ENCODE data around the gene ZNF823. TPM values are rescaled to one million over a fixed set of nuclear protein-coding genes. Genes with fewer than 3 reads are reported as not detected.

ZNF823 gene
- total RNA-seq, 5 donors from 2014 or later (not counting 1 experiment from before 2014, with no cell fraction given): 2.3 to 6.4 (median 4.8) TPM

DNA sequence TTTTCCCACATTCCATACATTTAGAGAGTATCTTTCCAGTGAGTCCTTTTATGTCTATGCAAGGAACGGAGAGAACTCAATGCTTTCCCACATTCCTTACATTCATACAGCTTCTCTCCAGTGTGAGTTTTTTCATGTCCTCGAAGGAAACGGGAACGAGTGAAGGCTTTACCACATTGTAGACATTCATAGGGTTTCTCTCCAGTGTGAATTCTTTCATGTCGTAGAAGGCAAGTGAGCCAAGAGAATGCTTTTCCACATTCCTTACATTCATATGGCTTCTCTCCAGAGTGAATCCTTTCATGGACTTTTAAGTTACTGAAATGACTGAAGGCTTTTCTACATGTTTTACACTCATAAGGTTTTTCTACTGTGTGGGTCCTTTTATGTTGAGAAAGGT lies 17.1 kb downstream of the ZNF823 start:
- Mint-ChIP-seq H3K9me3 (peaks cover 6 to 49% (median 46%) of the 10 kb centered on the region in 3 donors), H3K4me3 (no peak overlapping the region), H3K27me3 (no peaks in the 10 kb centered on the region), H3K36me3 (peaks cover 54% of the 10 kb centered on the region), H3K27ac (no peak overlapping the region), H3K4me1 (no peaks in the 10 kb centered on the region)
- ATAC-seq (replicated peaks in 1 of 4) (no peak), DNase-seq (no peak)
- H3K27me3 ChIP-seq (replicated peaks in 1 of 2; ENCODE audit: control insufficient read depth in 2 of 2, extremely low read depth in 1 of 2, insufficient read depth in 2 of 2, low read length in 1 of 2): no peaks in the 10 kb centered on the region
- no peaks in the 10 kb centered on the region for H3K4me1 ChIP-seq (ENCODE audit: control insufficient read depth in 1 of 2, extremely low read depth in 1 of 2, insufficient read depth in 2 of 2, low read length in 2 of 2)
- ChIA-PET CTCF (no interaction called here), POLR2A (no interaction called here)
- H3K36me3 ChIP-seq (ENCODE audit: control insufficient read depth in 2 of 2, extremely low read depth in 1 of 2, insufficient read depth in 1 of 2, low read length in 1 of 2): peaks cover 9 to 23% of the 10 kb centered on the region in 2 donors
- WGBS (ENCODE audit: insufficient coverage): no CpG with 5 or more reads among the region's 5 CpGs
- no peak overlapping the region for H3K4me3 ChIP-seq (ENCODE audit: control insufficient read depth in 1 of 2, extremely low read depth in 1 of 2, low read length in 1 of 2)
- no peak overlapping the region for H3K27ac ChIP-seq (ENCODE audit: low read length)
- H3K9me3 ChIP-seq: peaks cover 10% of the 10 kb centered on the region

DNA sequence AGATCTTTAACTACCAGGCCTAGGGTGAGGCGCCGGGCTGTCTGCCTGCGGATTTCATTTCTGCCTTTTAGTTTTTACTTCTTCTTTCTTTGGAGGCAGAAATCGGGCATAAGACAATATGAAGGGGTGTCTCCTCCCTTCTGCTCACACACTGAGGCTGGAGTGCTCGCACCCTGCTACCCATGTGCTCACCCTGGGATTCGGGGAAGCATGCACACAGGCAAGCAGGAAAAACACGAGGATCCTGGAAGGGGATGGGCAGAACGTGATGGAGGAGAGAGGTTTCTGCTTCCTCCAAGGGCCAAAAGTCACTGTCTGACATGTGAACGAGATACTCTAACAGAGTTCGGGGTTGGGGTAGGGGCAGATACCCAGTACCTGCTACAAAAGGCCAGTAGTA lies 28.4 kb downstream of the ZNF823 start:
- no peak for ATAC-seq (replicated peaks in 1 of 4)
- Mint-ChIP-seq H3K9me3 (peaks cover 0 to 19% (median 6%) of the 10 kb centered on the region in 3 donors), H3K4me1 (no peaks in the 10 kb centered on the region), H3K4me3 (no peak overlapping the region), H3K27ac (no peak overlapping the region), H3K36me3 (no peaks in the 10 kb centered on the region), H3K27me3 (peaks cover 0 to 7% of the 10 kb centered on the region in 2 donors)
- no peak overlapping the region for H3K4me3 ChIP-seq (ENCODE audit: control insufficient read depth in 1 of 2, extremely low read depth in 1 of 2, low read length in 1 of 2)
- H3K27ac ChIP-seq (ENCODE audit: low read length): no peak overlapping the region
- no peak for DNase-seq
- POLR2A ChIA-PET: no interaction called here
- no peaks in the 10 kb centered on the region for H3K36me3 ChIP-seq (ENCODE audit: control insufficient read depth in 2 of 2, extremely low read depth in 1 of 2, insufficient read depth in 1 of 2, low read length in 1 of 2)
- WGBS (ENCODE audit: insufficient coverage): 80% methylated on average over 1 of the region's 10 CpGs
- H3K4me1 ChIP-seq (ENCODE audit: control insufficient read depth in 1 of 2, extremely low read depth in 1 of 2, insufficient read depth in 2 of 2, low read length in 2 of 2): no peaks in the 10 kb centered on the region
- CTCF ChIA-PET: no interaction called here
- no peaks in the 10 kb centered on the region for H3K9me3 ChIP-seq
- no peaks in the 10 kb centered on the region for H3K27me3 ChIP-seq (replicated peaks in 1 of 2; ENCODE audit: control insufficient read depth in 2 of 2, extremely low read depth in 1 of 2, insufficient read depth in 2 of 2, low read length in 1 of 2)

GRCh38 chr19:11708457-11708856 lies 30.3 kb downstream of the ZNF823 start:
- H3K4me3 ChIP-seq (ENCODE audit: control insufficient read depth in 1 of 2, extremely low read depth in 1 of 2, low read length in 1 of 2): no peak overlapping the region
- ATAC-seq (replicated peaks in 1 of 4) (no peak), DNase-seq (no peak)
- Mint-ChIP-seq H3K27ac (no peak overlapping the region), H3K4me1 (no peaks in the 10 kb centered on the region), H3K27me3 (peaks cover 0 to 7% of the 10 kb centered on the region in 2 donors), H3K4me3 (no peak overlapping the region), H3K9me3 (peaks cover 0 to 11% (median 0%) of the 10 kb centered on the region in 3 donors), H3K36me3 (no peaks in the 10 kb centered on the region)
- no peaks in the 10 kb centered on the region for H3K36me3 ChIP-seq (ENCODE audit: control insufficient read depth in 2 of 2, extremely low read depth in 1 of 2, insufficient read depth in 1 of 2, low read length in 1 of 2)
- no peak overlapping the region for H3K27ac ChIP-seq (ENCODE audit: low read length)
- no peaks in the 10 kb centered on the region for H3K27me3 ChIP-seq (replicated peaks in 1 of 2; ENCODE audit: control insufficient read depth in 2 of 2, extremely low read depth in 1 of 2, insufficient read depth in 2 of 2, low read length in 1 of 2)
- H3K4me1 ChIP-seq (ENCODE audit: control insufficient read depth in 1 of 2, extremely low read depth in 1 of 2, insufficient read depth in 2 of 2, low read length in 2 of 2): no peaks in the 10 kb centered on the region
- 50% methylated on average over 1 of the region's 3 CpGs for WGBS (ENCODE audit: insufficient coverage)
- CTCF ChIA-PET: no interaction called here
- POLR2A ChIA-PET: no interaction called here
- no peaks in the 10 kb centered on the region for H3K9me3 ChIP-seq

DNA sequence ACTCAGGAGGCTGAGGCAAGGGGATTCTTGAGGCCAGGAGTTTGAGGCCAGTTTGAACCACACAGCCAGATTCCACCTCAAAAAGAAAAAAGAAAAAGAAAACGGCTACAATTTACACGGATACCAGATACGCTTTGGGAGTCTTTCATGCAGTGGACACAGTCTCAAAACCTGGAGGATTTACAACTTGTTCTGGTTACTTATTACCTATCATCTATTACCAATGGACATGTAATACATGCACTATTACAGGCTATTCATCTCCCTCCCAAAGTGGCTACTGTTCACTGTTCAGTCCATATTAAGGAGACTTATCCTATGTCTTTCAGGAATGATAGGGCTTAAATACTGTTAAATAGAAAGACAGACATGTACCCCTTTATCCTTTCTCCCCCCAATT lies 33.3 kb downstream of the ZNF823 start:
- peaks cover 0 to 7% of the 10 kb centered on the region in 2 donors for H3K27me3 Mint-ChIP-seq
- H3K36me3 Mint-ChIP-seq: no peaks in the 10 kb centered on the region
- ChIA-PET CTCF (interaction anchor here in 1 of 2 donors (0.7 kb wide), 1 partner anchor 12 kb away, joined by 4 read pairs; no protein-coding TSS in a partner anchor), POLR2A (no interaction called here)
- DNase-seq (no peak), ATAC-seq (replicated peaks in 1 of 4) (no peak)
- Histone ChIP-seq H3K27ac (ENCODE audit: low read length) (no peak overlapping the region), H3K36me3 (ENCODE audit: control insufficient read depth in 2 of 2, extremely low read depth in 1 of 2, insufficient read depth in 1 of 2, low read length in 1 of 2) (no peaks in the 10 kb centered on the region), H3K4me1 (ENCODE audit: control insufficient read depth in 1 of 2, extremely low read depth in 1 of 2, insufficient read depth in 2 of 2, low read length in 2 of 2) (no peaks in the 10 kb centered on the region), H3K9me3 (no peaks in the 10 kb centered on the region), H3K27me3 (replicated peaks in 1 of 2; ENCODE audit: control insufficient read depth in 2 of 2, extremely low read depth in 1 of 2, insufficient read depth in 2 of 2, low read length in 1 of 2) (no peaks in the 10 kb centered on the region), H3K4me3 (ENCODE audit: control insufficient read depth in 1 of 2, extremely low read depth in 1 of 2, low read length in 1 of 2) (no peak overlapping the region)
- H3K9me3 Mint-ChIP-seq: peaks cover 0 to 5% (median 0%) of the 10 kb centered on the region in 3 donors
- H3K27ac Mint-ChIP-seq: no peak overlapping the region
- H3K4me1 Mint-ChIP-seq: no peaks in the 10 kb centered on the region
- no CpG with 5 or more reads among the region's 3 CpGs for WGBS (ENCODE audit: insufficient coverage)
- no peak overlapping the region for H3K4me3 Mint-ChIP-seq

- H3K27ac Mint-ChIP-seq: no peak overlapping the region
- H3K4me3 ChIP-seq (ENCODE audit: control insufficient read depth in 1 of 2, extremely low read depth in 1 of 2, low read length in 1 of 2): no peak overlapping the region
- peaks cover 0 to 11% of the 10 kb centered on the region in 2 donors for H3K27me3 Mint-ChIP-seq
- DNase-seq (no peak), ATAC-seq (replicated peaks in 1 of 4) (no peak)
- H3K27me3 ChIP-seq (replicated peaks in 1 of 2; ENCODE audit: control insufficient read depth in 2 of 2, extremely low read depth in 1 of 2, insufficient read depth in 2 of 2, low read length in 1 of 2): no peaks in the 10 kb centered on the region
- ChIA-PET POLR2A (no interaction called here), CTCF (interaction anchor here in 1 of 2 donors (0.6 kb wide), 1 partner anchor 21 kb away, joined by 3 read pairs; no protein-coding TSS in a partner anchor)
- WGBS (ENCODE audit: insufficient coverage): no CpG with 5 or more reads among the region's 2 CpGs
- H3K36me3 ChIP-seq (ENCODE audit: control insufficient read depth in 2 of 2, extremely low read depth in 1 of 2, insufficient read depth in 1 of 2, low read length in 1 of 2): no peaks in the 10 kb centered on the region
- H3K4me3 Mint-ChIP-seq: no peak overlapping the region
- H3K27ac ChIP-seq (ENCODE audit: low read length): no peak overlapping the region
- H3K4me1 Mint-ChIP-seq: peaks cover 0 to 2% (median 2%) of the 10 kb centered on the region in 3 donors
- H3K9me3 Mint-ChIP-seq: peaks cover 0 to under 1% (median 0%) of the 10 kb centered on the region in 3 donors
- no peaks in the 10 kb centered on the region for H3K4me1 ChIP-seq (ENCODE audit: control insufficient read depth in 1 of 2, extremely low read depth in 1 of 2, insufficient read depth in 2 of 2, low read length in 2 of 2)
- no peaks in the 10 kb centered on the region for H3K9me3 ChIP-seq
- H3K36me3 Mint-ChIP-seq: no peaks in the 10 kb centered on the region
Measured at GRCh38 chr19:11704626-11705025, 34.1 kb downstream of the ZNF823 start.

DNA sequence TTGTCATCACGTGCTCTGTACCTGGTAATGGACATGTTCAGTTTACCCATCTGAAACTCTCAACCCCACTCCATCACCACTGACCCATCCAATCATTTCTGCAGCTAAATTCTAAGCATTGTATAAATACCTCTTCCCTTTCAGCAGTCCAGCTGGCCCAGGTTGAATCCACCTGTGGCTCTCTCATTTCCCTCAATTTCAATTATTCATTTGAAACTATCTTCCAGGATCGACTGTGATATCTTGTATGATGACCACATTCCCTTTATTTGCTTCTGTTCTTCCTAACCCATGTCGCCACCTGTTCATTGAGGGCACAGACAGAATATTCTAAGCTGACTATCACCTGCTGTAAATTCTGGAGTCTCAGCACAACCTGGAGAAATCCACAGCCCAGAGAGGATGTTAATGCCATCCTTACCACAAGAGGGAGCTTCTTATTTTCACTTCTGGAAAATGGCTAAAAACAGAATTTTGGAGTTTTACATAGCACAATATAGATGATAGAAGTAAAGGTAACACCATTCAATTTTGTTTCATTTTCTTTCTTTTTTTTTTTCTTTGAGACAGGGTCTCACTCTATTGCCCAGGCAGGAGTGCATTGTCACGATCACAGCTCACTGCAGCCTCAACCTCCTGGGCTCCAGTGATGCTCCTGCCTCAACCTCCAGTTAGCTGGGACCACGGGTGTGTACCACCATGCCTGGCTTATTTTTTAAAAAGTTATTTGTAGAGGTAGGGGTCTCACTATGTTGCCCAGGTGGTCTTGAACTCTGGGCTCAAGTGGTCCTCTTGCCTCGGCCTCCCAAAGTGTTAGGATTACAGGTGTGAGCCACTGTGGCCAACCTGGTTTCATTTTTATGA lies 38.6 kb downstream of the ZNF823 start:
- Histone ChIP-seq H3K36me3 (ENCODE audit: control insufficient read depth in 2 of 2, extremely low read depth in 1 of 2, insufficient read depth in 1 of 2, low read length in 1 of 2) (no peaks in the 10 kb centered on the region), H3K4me3 (ENCODE audit: control insufficient read depth in 1 of 2, extremely low read depth in 1 of 2, low read length in 1 of 2) (no peak overlapping the region), H3K27ac (ENCODE audit: low read length) (no peak overlapping the region), H3K4me1 (ENCODE audit: control insufficient read depth in 1 of 2, extremely low read depth in 1 of 2, insufficient read depth in 2 of 2, low read length in 2 of 2) (peaks cover 0 to 2% of the 10 kb centered on the region in 2 experiments), H3K27me3 (replicated peaks in 1 of 2; ENCODE audit: control insufficient read depth in 2 of 2, extremely low read depth in 1 of 2, insufficient read depth in 2 of 2, low read length in 1 of 2) (peaks cover 0 to 15% of the 10 kb centered on the region in 2 experiments), H3K9me3 (no peaks in the 10 kb centered on the region)
- no peak overlapping the region for H3K4me3 Mint-ChIP-seq
- H3K36me3 Mint-ChIP-seq: no peaks in the 10 kb centered on the region
- POLR2A ChIA-PET: interaction anchor here in 1 of 2 donors (0.6 kb wide), 1 partner anchor 12 kb away, joined by 3 read pairs; no protein-coding TSS in a partner anchor
- CTCF ChIA-PET: interaction anchor here (0.6 to 1.1 kb wide), 3 partner anchors 122 to 223 kb away, joined by 3 to 4 read pairs (median 4); no protein-coding TSS in a partner anchor
- no peak overlapping the region for H3K27ac Mint-ChIP-seq
- ATAC-seq (replicated peaks in 1 of 4) (peak in 1 of 4 experiments; percentile 38), DNase-seq (peak in 2 of 35 experiments; percentile 5 to 52)
- H3K4me1 Mint-ChIP-seq: peaks cover under 1 to 4% (median 2%) of the 10 kb centered on the region in 3 donors
- peaks cover 5 to 19% of the 10 kb centered on the region in 2 donors for H3K27me3 Mint-ChIP-seq
- WGBS (ENCODE audit: insufficient coverage): 73% methylated on average over 4 of the region's 6 CpGs
- no peaks in the 10 kb centered on the region for H3K9me3 Mint-ChIP-seq
